GM18526 (cell line): Measurements from ENCODE around the gene CCBE1.

ENCODE experiments used
- POLR2A ChIP-seq: IDR thresholded peaks from 3 replicates; pipeline ENCODE4 v1.6.1; 2011; ENCODE audit not compliant: insufficient read length; ENCODE audit errors: extremely low read depth

Gene CCBE1

DNA sequence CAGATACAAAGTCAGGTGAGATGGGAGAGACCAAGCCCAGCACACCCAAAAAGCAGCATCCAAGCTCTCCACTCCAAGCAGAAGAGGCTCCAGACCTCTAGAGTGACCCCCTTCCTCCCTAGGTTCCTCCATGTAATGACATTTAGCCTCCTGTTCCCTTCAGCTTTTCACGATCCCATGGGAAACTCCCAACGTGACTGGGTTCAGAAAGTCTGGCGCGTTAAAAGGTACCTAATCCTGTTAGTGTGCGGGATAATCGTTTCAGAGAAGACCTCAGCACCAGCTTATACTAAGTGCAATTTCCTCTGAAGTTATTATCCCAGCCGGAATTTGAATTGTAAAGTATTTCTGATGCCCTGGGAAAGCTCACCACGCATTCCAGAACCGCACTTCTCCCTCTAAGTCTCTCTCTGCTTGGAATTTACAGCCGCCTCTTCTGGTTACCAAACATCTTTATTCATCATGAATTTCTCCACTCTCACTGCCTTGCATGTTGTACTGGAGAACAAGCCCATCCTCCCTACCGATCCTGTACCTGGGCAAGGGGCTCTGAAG lies 46.9 kb downstream of the CCBE1 start:
- TF ChIP-seq POLR2A, result no peak

DNA sequence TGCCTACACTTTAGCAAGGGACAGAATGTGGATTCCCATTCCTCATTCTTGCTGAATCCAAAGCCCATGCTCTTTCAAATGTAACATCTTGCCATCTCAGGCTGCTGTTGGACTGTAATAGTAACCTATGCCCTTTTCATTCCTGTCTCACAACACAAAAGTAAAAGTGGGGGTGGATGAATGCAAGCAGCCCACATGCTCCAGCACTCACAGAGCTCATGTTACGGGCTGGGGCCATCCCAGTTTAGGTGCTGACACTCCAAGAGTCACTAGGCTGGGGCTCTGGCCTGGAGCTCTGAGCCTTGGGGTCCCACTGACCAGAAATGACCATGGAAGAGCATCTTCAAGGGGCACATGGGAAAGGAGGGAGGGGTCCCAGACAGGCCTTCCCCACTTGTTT lies 47.6 kb downstream of the CCBE1 start:
- TF ChIP-seq POLR2A, result no peak

DNA sequence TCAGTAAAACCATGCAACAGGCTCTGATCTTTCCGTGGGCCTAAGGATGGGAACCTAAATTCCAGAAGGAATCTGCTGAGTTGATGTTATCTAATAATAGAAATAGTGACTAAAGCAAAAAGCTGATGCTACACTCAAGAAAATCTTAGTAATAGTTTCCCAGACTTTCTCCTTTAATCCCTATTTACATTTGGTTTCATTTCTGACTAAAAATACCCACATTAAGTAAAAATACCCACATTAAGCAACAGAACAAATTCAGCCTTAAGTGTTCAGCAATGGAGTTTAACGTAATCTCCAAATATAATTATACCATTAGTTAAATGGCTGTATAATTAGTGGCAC lies 50.3 kb downstream of the CCBE1 start:
- no peak for TF ChIP-seq POLR2A

DNA sequence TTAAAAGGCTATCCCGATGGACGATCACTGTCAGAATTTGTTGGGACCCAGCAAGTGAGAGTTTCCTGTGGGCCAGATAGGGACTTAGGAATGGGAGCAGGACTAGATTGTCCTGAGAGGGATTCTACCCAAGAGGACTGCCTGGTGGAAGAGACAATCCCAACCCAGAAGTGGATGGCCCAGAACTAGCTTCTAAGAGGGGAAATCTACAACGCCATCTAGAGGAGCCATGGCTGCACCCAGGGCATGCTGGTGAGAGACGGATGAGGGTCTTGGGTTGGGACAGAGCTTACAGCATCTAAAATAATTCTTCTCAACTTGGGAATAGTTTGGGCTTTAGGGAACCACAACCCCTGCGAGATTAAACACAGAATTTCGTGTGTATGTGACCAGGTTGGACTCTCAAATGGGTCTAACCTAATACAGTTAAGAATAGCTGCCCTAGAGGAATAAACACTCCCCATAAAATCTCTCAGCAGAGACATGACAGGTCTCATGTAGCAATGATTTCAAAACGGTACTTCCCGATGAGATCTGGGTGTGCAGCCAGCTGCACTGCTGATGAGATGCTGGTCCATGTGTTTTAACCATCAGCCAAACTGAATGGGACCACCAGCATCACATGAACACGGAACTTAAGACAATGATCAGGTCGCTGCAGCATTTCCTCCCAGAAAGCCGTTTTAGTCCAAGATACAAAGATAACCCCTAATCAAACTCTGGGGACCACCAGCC lies 50.8 kb downstream of the CCBE1 start:
- TF ChIP-seq POLR2A, result no peak

DNA sequence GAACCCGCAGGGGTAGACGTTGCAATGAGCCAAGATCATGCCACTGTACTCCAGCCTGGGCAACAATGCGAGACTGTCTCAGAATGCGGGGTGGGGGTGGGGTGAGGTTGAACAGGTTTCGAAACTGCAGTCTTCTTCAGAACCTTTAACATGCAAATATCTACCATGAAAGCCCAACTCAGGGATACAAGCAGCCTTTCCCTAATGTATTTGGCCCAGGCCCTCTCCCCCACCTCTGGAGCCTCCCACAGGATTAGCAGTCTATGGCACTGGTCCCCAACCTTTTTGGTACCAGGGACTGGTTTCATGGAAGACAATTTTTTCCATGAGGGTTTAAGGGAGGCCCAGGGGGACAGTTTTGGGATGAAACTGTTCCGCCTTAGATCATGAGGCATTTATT lies 53.5 kb downstream of the CCBE1 start:
- TF ChIP-seq POLR2A, result no peak

DNA sequence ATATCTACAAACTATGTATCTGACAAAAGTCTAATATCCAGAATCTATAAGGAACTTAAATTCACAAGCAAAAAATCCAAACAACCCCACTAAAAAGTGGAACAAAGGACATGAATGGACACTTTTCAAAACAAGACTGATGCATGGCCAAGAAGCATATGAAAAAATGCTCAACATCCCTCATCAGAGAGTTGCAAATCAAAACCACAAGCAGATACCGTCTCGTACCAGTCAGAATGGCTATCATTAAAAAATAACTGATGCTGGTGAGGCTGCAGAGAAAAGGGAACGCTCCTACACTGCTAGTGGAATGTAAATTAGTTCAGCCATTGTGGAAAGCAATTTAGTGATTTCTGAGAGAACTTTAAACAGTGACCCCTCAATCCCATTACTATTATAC lies 56.5 kb downstream of the CCBE1 start:
- no peak for TF ChIP-seq POLR2A

DNA sequence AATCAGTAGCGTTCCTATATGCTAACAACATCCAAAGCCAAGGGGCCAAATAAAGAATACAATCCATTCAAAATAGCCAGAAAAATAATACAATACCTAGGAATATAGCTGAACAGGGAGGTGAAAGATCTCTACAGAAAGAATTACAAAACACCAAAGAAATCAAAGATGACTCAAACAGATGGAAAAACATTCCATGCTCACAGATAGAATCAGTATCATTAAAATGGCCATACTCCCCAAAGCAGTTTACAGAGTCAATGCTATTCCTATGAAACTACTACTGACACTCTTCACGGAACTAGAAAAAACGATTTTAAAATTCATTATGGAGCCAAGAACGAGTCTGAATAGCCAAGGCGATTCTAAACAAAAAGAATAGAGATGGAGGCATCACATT lies 57.4 kb downstream of the CCBE1 start:
- TF ChIP-seq POLR2A, result no peak

DNA sequence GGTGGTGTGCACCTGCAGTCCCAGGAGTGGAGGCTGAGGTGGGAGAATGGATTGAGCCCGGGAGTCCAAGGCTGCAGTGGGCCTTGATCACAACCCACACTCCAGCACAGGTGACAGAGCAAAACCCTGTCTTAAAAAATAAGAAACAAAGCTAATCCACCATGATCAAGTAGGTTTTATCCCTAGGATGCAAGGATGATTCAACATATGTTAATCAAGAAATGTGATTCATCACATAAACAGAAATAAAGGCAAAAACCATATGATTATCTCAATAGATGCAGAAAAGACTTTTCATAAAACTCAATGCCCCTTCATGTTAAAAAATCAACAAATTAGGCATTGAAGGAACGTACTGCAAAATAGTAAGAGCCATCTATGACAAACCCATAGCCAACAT lies 58.1 kb downstream of the CCBE1 start:
- TF ChIP-seq POLR2A, result no peak

DNA sequence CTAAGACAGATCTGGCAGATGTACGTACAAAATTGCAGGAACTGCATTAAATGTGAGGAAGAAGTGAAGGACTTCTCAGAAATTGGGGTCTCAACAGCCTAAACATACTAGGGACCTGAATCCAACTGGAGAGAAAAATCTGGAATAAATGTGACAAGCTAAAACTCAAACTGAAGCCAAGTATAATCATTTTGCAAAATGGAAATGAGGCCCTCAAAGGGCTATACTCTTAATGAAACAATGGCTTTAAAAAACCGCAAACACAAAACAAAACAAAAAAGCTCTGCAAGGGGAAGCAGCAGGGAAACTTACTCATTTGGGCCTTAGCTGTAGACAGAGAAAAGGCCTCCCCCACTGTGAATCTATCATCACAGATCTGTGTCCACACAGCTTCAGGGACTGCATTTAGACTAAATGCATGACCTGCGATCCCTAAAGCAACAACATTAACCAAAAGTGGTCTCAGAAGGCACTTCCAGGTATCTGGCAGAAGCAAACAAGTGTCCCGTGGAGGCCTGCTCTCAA lies 63.2 kb downstream of the CCBE1 start:
- TF ChIP-seq POLR2A, result no peak

DNA sequence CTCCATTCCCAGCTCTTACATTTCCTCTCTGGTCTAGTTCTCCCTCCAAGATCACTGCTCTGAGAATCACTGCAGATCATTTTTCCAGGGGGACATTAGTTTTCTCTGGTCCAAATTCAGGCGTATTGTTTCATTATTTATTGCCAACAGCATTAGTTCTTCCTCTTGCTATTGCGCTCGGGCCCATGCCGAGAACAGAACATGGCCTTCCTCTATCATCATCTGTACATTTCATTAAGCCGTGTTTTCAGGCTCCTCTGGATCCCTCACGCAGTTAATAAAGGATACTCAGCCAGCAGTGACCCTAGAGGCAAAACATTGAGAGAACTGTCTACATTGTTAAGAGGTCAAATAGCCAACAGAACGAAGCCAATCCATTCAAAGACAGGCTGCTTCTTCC lies 63.9 kb downstream of the CCBE1 start:
- no peak for TF ChIP-seq POLR2A

DNA sequence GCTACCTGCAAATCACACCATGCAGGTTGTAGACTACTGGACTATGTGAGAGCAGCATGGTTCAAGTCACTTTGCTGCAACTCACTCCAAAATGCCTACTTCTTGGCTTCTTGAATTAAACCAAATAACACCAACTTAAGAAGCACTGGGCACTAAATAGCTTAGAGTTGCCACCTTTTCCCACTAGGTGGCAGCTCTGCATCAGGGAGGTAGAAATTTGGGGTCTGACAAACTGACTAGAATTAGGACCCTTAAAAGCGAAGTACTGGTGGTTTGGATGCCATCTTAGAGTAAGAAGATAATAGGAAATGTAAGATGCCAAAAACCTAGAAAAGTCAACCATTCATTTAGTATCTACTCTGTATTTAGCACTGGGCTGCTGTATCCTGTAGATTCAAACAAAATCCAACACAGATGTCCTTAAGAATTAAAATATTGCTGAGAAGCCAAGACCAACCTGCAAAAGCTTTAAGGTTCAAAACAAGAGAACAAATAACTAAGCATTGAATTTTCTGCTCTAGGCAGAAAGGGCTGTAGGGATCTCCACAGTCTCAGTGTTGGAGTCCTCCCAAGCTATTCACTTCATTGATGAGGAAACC lies 65.5 kb downstream of the CCBE1 start:
- no peak for TF ChIP-seq POLR2A

DNA sequence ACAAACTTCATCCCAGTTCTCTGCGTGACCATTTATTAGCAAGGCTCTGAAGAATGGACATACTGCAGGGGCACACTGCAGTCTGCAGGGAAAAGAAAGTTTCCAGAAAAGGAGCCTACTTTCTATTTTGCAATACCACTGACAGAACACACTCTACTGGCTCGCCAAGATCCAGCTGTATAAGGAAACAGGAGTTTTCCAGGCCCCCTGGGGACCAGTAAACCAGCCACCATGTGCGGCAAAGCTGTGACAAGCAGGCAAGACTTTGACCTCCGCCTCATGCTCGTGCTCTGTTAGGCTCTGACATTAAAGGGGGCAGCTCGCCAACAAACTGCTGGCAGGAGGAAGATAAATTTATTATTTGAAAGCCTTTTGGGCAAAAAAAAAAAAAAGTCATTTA lies 67.3 kb downstream of the CCBE1 start:
- TF ChIP-seq POLR2A, result no peak

DNA sequence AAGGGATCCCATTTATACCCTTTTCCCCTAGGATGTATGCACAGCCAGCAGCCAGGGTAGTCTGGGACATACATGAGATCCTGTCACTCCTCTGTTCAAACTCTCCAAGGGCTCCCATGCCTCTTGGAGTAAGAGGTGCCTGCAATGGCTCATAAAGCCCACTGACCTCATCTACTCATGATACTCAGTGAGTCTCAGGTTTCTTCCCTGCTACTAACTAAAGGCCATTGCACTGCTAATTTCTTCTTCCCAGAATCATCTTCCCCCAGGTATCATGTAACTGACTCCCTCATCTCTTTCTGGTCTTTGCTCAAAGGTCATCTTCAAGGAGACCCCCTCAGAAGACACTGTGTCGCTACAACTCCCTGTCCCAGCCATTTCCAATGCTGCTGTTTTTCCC lies 68.2 kb downstream of the CCBE1 start:
- TF ChIP-seq POLR2A, result no peak

DNA sequence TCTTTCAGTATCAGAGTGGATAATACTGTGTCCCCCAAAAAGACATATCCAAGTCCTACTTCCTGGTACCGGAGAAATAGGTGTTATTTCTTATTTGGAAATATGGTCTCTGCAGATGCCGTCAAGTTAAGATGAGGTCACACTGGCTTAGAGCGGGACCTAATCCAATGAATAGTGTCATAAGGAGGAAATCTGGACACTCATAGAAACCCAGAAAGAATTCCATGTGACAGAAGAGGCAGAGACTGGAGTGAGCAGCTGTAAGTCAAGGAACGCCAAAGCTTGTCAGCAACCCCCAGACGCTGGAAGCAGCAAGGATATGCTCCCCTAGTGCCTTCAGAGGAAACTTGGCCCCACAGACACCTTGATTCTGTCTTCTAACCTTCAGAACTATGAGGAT lies 69.8 kb downstream of the CCBE1 start:
- TF ChIP-seq POLR2A, result no peak

DNA sequence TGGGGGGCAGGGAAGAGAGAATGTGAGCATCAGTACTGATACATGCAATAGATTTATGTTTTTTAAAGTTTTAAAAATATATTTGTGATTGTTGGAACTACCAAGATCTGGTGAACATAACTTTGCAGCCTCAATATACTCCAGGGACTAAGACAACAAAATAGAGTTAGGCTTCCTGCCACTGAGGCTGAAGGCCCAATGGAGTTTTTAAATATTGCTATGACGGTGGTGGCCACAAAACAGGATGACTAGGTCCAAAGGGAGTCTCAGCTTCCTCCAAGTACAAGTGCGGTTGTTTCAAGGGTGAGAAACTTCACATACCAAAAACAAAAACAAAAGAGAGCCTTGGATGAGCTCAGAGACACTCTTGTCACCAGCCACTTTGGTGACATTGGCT lies 72.9 kb downstream of the CCBE1 start:
- no peak for TF ChIP-seq POLR2A
